ENCODE measurements around the gene IFNAR2. TPM values are rescaled to one million over a fixed set of nuclear protein-coding genes. Genes with fewer than 3 reads are reported as not detected.
"Not testable (repeated sequence)": the region's sequence is repeated elsewhere in the genome, so short reads cannot be mapped to it uniquely, and the experiment has no call there.

Gene IFNAR2
- total RNA-seq, 1 donor from 2014 or later, result 18.6 TPM

DNA sequence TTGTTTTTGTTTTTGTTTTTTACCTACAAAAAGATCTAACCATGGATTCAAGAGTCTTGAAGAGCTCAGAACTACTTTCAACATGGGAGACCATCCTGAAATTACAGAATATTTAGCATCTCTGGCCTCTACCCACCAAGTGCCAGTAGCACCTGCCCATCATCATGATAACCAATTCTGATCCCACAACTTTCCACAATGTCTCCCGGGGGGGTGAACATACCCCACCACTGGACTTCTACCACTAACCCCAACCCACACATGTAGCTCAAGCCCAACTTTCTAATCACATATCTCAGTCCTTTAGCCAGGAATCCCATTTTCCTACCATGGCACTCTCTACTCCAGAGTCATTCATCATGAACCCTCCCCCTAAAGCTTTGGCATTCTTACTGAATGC lies 15.7 kb upstream of the IFNAR2 start:
- H3K4me3 Mint-ChIP-seq (ENCODE audit: unreplicated experiment), result no peak overlapping the region
- TF ChIP-seq, protein P1, sequence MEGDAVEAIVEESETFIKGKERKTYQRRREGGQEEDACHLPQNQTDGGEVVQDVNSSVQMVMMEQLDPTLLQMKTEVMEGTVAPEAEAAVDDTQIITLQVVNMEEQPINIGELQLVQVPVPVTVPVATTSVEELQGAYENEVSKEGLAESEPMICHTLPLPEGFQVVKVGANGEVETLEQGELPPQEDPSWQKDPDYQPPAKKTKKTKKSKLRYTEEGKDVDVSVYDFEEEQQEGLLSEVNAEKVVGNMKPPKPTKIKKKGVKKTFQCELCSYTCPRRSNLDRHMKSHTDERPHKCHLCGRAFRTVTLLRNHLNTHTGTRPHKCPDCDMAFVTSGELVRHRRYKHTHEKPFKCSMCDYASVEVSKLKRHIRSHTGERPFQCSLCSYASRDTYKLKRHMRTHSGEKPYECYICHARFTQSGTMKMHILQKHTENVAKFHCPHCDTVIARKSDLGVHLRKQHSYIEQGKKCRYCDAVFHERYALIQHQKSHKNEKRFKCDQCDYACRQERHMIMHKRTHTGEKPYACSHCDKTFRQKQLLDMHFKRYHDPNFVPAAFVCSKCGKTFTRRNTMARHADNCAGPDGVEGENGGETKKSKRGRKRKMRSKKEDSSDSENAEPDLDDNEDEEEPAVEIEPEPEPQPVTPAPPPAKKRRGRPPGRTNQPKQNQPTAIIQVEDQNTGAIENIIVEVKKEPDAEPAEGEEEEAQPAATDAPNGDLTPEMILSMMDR (IDR thresholded peaks at IDR 0.05), result no peak
- no peaks in the 10 kb centered on the region for H3K27me3 Mint-ChIP-seq (ENCODE audit: low read depth)
- H3K36me3 Mint-ChIP-seq (ENCODE audit: low read depth), result no peaks in the 10 kb centered on the region
- no peaks in the 10 kb centered on the region for H3K9me3 Mint-ChIP-seq (ENCODE audit: low read depth)
- peaks cover 6% of the 10 kb centered on the region for H3K4me1 Mint-ChIP-seq (ENCODE audit: low read depth)
- DNase-seq (ENCODE audit: low spot score), result no peak
- no peak overlapping the region for H3K27ac Mint-ChIP-seq (ENCODE audit: unreplicated experiment)

DNA sequence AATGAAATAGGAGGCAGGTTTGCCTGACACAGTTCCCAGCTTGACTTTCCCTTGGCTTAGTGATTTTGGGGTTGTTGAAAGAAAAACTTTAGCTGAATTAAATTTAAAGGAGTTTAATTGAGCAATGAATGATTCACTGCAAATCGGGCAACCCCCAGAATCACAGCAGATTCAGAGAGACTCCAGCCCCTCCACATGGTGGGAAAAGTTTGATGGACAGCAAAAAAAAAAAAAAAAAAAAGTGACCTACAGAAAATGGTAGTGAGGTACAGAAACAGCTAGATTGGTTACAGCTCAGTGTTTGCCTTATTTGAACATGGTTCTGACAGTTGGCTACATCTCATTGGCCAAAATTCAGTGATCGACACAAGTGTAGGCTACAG lies 12.6 kb upstream of the IFNAR2 start:
- TF ChIP-seq, protein P1 (IDR thresholded peaks at IDR 0.05), result no peak
- Mint-ChIP-seq H3K27ac (ENCODE audit: unreplicated experiment) (no peak overlapping the region), H3K4me1 (ENCODE audit: low read depth) (peaks cover 4% of the 10 kb centered on the region), H3K9me3 (ENCODE audit: low read depth) (no peaks in the 10 kb centered on the region), H3K36me3 (ENCODE audit: low read depth) (no peaks in the 10 kb centered on the region), H3K27me3 (ENCODE audit: low read depth) (no peaks in the 10 kb centered on the region), H3K4me3 (ENCODE audit: unreplicated experiment) (no peak overlapping the region)
- DNase-seq (ENCODE audit: low spot score), result no peak

DNA sequence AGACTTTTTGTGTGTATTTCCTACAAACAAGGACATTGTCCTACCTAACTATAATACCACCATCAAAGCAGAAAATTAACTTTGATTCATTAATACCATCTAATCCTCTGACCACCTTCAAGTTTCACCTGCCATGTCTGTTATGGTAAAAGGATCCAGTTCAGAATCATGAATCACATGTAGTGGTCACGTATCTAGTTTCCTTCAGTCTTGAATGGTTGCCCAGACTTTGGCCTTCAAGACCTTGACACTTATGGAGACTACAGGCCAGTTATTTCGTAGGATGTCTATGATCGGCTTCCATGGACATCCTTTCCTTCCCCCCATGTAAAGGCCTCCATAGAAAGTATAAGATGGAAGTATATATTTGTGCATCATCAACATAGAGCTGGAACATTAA lies 10.4 kb upstream of the IFNAR2 start:
- no peaks in the 10 kb centered on the region for H3K4me1 Mint-ChIP-seq (ENCODE audit: low read depth)
- H3K27me3 Mint-ChIP-seq (ENCODE audit: low read depth), result no peaks in the 10 kb centered on the region
- no peak overlapping the region for H3K27ac Mint-ChIP-seq (ENCODE audit: unreplicated experiment)

DNA sequence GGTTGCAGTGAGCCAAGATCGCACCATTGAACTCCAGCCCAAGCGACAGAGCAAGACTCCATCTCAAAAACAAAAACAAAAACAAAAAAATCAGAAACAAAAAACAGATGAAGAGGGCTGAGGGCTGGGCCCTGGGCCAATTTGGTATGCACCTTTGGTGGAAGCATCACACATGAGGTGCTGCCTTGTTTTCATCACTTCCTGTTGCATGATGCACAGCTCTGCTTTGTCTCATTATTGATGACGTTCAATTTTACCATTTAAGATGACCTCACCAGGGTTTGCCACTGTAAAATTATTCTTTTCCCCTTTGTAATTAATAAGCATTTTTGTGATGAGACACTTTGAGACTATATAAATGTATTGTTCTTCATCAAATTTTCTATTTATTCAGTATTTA lies 9.8 kb upstream of the IFNAR2 start:
- no peaks in the 10 kb centered on the region for H3K4me1 Mint-ChIP-seq (ENCODE audit: low read depth)
- no peaks in the 10 kb centered on the region for H3K36me3 Mint-ChIP-seq (ENCODE audit: low read depth)
- H3K27ac Mint-ChIP-seq (ENCODE audit: unreplicated experiment), result no peak overlapping the region
- H3K27me3 Mint-ChIP-seq (ENCODE audit: low read depth), result no peaks in the 10 kb centered on the region
- DNase-seq (ENCODE audit: low spot score), result no peak
- TF ChIP-seq, protein P1 (IDR thresholded peaks at IDR 0.05), result no peak
- H3K4me3 Mint-ChIP-seq (ENCODE audit: unreplicated experiment), result no peak overlapping the region
- H3K9me3 Mint-ChIP-seq (ENCODE audit: low read depth), result peaks cover 4% of the 10 kb centered on the region

More for the DNA sequence above, 10.4 kb upstream of the IFNAR2 start:
- TF ChIP-seq, protein P1 (IDR thresholded peaks at IDR 0.05), result no peak
- no peak for DNase-seq (ENCODE audit: low spot score)
- H3K36me3 Mint-ChIP-seq (ENCODE audit: low read depth), result no peaks in the 10 kb centered on the region
- H3K9me3 Mint-ChIP-seq (ENCODE audit: low read depth), result peaks cover 4% of the 10 kb centered on the region
- no peak overlapping the region for H3K4me3 Mint-ChIP-seq (ENCODE audit: unreplicated experiment)

DNA sequence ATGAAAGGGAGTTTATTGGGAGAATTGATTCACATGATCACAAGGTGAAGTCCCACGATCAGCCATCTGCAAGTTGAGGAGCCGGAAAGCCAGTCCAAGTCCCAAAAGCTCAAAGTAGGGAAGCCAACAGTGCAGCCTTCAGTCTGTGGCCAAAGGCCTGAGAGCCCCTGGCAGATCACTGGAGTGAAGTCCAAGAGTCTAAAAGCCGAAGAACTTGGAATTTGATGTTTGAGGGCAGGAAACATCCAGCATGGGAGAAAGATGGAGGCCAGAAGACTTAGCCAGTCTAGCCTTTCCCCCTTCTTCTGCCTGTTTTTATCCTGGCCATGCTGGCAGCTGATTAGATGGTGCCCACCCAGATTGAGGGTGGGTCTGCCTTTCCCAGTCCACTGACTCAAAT lies 4.4 kb upstream of the IFNAR2 start:
- not testable (repeated sequence) for H3K27ac Mint-ChIP-seq (ENCODE audit: unreplicated experiment); H3K9me3 Mint-ChIP-seq (ENCODE audit: low read depth); H3K36me3 Mint-ChIP-seq (ENCODE audit: low read depth); DNase-seq (ENCODE audit: low spot score); H3K4me3 Mint-ChIP-seq (ENCODE audit: unreplicated experiment); H3K27me3 Mint-ChIP-seq (ENCODE audit: low read depth)
- peaks cover 26% of the 10 kb centered on the region for H3K4me1 Mint-ChIP-seq (ENCODE audit: low read depth)

DNA sequence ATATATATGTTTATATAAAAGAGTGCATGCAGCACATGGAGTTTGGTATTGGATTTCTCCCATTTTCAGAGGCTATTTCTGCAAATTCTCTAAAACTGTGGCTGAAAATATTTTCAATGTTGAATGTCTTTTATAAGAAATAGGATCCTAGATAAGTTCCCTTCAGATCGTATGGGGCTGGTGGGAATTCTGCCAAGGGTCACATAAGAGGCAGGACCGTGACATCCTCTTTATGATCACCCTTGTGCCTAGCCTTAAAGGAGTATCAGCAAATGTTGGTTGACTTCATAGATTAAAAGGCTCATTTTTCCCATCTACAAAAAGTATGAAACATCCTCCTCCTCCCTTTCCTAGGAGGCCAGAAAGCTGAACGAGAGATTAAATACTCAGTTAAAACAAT lies 1.3 kb upstream of the IFNAR2 start:
- H3K36me3 Mint-ChIP-seq (ENCODE audit: low read depth), result no peaks in the 10 kb centered on the region
- no peak overlapping the region for H3K4me3 Mint-ChIP-seq (ENCODE audit: unreplicated experiment)
- no peak overlapping the region for H3K27ac Mint-ChIP-seq (ENCODE audit: unreplicated experiment)
- TF ChIP-seq, protein P1 (IDR thresholded peaks at IDR 0.05), result no peak
- H3K4me1 Mint-ChIP-seq (ENCODE audit: low read depth), result peaks cover 45% of the 10 kb centered on the region
- no peaks in the 10 kb centered on the region for H3K9me3 Mint-ChIP-seq (ENCODE audit: low read depth)
- H3K27me3 Mint-ChIP-seq (ENCODE audit: low read depth), result no peaks in the 10 kb centered on the region
- DNase-seq (ENCODE audit: low spot score), result no peak
